Limb (tissue), 2 donors: ENCODE data around the gene SOX6.

Experiments used
- DNase-seq, 2 donors: peaks; one replicate each; pipeline ENCODE4 v3.0.0-alpha.2; 2016; ENCODE audit errors: extremely low spot score in 2 of 2

SOX6 gene

DNA sequence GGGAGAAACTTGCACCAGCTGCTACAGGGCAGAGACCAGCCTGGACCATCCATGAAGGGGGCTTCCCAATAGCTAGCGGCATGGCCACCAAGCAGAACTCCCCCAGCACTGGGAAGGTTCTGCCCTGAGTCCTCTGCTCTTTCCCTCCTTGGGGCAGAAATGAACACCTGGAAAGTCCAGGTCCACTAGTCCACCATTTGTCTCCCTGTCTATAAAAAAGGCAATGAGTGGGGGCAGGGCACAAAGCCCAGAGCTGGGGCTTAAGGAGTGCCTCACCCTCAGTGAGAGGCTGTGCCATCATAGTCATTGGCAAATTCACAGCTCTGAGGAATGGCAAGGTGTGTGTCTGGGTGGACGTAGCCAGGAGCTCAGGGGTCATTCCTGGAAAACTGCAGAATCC lies 420.3 kb downstream of the SOX6 start:
- no peak for DNase-seq

GRCh38 chr11:15935373-15935772 lies 421.0 kb downstream of the SOX6 start:
- no peak for DNase-seq

GRCh38 chr11:15933886-15934625 lies 422.3 kb downstream of the SOX6 start:
- no peak for DNase-seq

GRCh38 chr11:15932417-15932816 lies 423.9 kb downstream of the SOX6 start:
- no peak for DNase-seq

DNA sequence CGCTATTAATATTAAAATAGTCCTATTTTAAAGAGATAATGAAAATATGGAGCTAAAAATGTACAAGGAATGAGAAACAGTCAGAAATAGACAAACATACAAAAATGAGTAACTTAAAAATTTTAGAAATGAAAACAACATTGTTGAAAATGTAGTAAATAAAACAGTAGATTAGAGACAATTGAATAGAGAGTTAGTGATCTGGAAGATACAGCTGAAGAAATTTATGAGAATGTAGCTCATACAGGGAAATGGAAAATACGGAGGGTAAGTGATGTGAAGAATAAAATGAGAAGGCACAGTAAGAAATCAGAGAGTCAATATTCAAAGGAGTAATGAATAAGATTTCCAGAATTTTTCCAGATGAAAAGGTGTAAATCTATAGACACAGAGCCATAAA lies 424.8 kb downstream of the SOX6 start:
- DNase-seq, result no peak

DNA sequence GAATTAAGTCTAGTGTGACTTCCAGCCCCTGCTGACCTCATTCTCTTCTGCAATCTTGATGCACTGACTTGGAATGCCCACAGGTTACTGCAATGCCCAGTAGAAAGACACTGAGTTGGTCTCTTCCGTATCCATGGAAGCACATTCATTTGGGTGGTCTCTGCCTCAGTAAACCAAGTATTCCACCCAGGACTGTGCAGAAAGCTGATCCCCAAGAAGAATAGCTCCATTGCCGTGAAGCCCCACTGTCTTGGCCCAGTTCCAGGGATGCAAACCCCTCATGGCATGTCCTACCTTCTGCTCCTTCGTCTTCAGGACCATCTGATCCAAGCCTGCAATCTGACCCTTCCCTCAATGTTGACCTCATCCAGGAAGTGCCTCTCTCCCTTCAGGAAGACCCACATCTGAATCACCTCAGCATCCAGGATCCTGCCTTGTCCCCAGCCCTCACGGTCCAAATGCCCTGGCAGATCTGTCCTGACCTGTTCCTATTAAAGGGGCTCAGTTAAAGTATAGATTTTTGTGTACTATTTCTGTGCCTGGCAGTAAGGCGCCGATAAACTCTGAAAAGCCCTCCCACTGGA lies 425.8 kb downstream of the SOX6 start:
- DNase-seq, result no peak

- no peak for DNase-seq
Observed at GRCh38 chr11:15929371-15929901, 426.9 kb downstream of the SOX6 start.

DNA sequence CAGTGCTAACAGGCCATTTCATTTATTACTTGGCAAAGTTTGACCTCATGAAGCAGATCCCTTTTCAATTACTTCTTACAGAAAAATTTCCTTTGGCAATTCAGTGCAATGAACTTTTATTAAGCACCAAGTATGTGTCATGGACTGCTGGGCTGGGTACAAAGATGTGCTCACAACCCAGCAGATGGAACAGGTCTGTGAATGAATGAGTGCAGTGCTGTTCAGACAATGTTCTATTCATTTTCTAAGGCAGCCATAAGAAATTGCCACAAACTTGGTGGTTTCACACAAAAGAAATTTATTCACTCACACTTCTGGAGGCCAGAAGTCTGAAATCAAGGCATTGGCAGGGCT lies 428.5 kb downstream of the SOX6 start:
- DNase-seq, result no peak

- no peak for DNase-seq
Observed at GRCh38 chr11:15927196-15927863, 429.0 kb downstream of the SOX6 start.

GRCh38 chr11:15926071-15926470 lies 430.3 kb downstream of the SOX6 start:
- DNase-seq, result no peak

DNA sequence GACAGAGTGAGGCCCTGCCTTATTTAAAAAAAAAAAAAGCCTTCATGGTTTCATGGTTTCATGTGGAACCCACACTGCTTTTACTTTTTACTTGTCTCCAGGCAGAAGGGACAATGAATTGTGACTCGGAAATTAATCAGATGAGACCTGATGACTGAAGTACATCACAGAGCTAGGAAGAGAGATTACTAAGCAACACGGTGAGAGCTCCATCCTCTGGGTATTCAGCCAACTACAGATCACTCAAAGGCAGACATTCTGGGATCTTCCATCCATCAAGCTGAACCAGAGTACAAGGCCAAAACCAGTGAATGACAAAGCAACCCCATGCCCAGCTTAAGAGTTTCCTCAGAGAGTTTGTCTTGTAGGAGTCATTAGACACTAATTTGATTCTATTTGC lies 433.2 kb downstream of the SOX6 start:
- DNase-seq, result peak in 1 of 2 donors; percentile 4

DNA sequence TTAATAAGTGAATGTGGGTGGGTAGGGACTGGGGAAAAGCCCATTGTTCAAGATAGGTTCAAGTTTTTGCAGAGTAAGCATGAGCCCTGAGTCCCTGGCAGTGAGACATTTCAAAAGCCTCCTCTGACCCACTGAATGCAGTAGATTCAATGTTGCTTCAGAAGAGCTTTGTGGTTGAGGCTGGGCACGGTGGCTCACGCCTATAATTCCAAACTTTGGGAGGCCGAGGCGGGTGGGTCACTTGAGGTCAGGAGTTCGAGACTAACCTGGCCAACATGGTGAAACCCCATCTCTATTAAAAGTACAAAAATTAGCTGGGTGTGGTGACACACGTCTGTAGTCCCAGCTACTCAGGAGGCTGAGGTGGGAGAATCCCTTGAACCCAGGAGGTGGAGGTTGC lies 433.6 kb downstream of the SOX6 start:
- peak in 1 of 2 donors; percentile 9 for DNase-seq

- peak in 1 of 2 donors; percentile 30 for DNase-seq
Observed at GRCh38 chr11:15920856-15921629, 435.3 kb downstream of the SOX6 start.

- DNase-seq, result no peak
Observed at GRCh38 chr11:15918674-15919073, 437.7 kb downstream of the SOX6 start.

DNA sequence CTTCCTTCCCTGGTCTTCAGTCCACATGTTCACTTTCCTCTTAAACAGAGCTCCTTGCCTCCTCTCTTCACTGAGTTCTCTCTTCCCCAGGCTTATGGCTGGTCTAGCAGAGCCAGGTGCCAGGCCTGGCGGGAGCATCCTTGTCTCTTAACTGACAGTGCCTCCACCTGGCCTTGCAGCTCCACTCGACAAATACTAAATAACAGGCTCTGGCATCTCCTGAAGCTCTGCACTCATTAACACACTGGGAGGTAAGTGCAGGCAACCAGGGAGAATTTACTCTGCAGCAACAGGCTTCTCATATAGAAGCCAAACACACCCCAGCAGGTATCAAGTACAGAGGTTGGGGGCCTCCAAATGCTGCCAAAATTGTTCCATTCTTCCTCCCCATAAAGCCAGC lies 438.1 kb downstream of the SOX6 start:
- DNase-seq, result peak in 1 of 2 donors; percentile 18
